ENCODE results near the gene INPP4A.

DNA sequence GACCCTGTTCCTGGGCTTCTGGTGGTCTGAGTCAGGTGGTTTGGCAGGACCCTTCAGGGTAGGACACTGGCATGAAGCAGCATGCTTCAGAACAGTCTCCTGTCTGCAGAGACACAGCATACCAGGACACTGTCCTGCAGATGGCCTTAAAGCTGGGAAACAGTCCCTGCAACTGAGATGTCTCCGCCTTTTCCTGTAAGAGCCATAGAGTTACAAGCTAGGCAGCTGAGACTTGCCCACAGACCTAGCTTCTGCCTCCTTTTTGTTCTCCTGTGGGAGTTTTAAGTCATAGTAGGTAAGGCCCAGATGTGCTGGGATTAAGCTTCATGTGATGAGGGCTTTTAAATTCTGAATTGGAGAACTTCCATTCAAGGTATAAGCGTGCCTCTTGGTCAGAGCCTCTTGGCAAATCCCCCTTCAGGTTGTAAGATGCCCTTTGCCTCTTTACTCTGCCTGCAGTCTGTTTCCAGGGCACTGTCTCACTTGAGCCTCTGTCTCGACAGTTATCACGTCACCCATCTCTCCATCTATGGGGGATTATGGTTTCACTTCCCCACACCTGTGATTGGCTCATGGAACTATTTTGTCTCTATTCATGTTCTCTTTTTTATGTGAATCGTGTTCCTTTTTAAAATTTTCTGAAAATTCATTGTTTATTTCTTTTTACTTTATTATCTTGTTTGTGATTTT lies 111.8 kb downstream of the INPP4A start:
- TF ChIP-seq, protein P1, sequence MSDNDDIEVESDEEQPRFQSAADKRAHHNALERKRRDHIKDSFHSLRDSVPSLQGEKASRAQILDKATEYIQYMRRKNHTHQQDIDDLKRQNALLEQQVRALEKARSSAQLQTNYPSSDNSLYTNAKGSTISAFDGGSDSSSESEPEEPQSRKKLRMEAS (IDR thresholded peaks at IDR 0.05; ENCODE audit: insufficient read depth, insufficient read length) = no peak
- TF ChIP-seq, protein P2, sequence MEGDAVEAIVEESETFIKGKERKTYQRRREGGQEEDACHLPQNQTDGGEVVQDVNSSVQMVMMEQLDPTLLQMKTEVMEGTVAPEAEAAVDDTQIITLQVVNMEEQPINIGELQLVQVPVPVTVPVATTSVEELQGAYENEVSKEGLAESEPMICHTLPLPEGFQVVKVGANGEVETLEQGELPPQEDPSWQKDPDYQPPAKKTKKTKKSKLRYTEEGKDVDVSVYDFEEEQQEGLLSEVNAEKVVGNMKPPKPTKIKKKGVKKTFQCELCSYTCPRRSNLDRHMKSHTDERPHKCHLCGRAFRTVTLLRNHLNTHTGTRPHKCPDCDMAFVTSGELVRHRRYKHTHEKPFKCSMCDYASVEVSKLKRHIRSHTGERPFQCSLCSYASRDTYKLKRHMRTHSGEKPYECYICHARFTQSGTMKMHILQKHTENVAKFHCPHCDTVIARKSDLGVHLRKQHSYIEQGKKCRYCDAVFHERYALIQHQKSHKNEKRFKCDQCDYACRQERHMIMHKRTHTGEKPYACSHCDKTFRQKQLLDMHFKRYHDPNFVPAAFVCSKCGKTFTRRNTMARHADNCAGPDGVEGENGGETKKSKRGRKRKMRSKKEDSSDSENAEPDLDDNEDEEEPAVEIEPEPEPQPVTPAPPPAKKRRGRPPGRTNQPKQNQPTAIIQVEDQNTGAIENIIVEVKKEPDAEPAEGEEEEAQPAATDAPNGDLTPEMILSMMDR (IDR thresholded peaks at IDR 0.05; ENCODE audit: extremely low read depth in 1 of 2, insufficient read depth in 1 of 2, low read depth in 1 of 2, low read length in 2 of 2) = no peak
- TF ChIP-seq EZH2 (IDR thresholded peaks at IDR 0.05; ENCODE audit: borderline replicate concordance, low read depth, low read length, severe bottlenecking) (no peak), POLR2AphosphoS5 (IDR thresholded peaks at IDR 0.05; ENCODE audit: insufficient read depth, low read depth, low read length) (no peak), POLR2A (IDR thresholded peaks at IDR 0.05; ENCODE audit: low read depth, low read length) (no peak), FOS (IDR thresholded peaks at IDR 0.05; ENCODE audit: borderline replicate concordance, insufficient read depth, low read length) (no peak), MYC (IDR thresholded peaks at IDR 0.05; ENCODE audit: low read depth, low read length) (no peak)

Data from endothelial cell of umbilical vein (primary cell).